GM19395 (cell line): ENCODE measurements around the gene NEDD4L.
"Not testable (repeated sequence)": the region's sequence is repeated elsewhere in the genome, so short reads cannot be mapped to it uniquely, and the experiment has no call there.

ENCODE experiments used
- ATAC-seq: cut with Tn5 transposase; IDR thresholded peaks from one replicate; pipeline ENCODE4 v1.9.1; 2021; ENCODE audit warnings: mild to moderate bottlenecking, moderate library complexity; ENCODE audit not compliant: unreplicated experiment

The NEDD4L gene

DNA sequence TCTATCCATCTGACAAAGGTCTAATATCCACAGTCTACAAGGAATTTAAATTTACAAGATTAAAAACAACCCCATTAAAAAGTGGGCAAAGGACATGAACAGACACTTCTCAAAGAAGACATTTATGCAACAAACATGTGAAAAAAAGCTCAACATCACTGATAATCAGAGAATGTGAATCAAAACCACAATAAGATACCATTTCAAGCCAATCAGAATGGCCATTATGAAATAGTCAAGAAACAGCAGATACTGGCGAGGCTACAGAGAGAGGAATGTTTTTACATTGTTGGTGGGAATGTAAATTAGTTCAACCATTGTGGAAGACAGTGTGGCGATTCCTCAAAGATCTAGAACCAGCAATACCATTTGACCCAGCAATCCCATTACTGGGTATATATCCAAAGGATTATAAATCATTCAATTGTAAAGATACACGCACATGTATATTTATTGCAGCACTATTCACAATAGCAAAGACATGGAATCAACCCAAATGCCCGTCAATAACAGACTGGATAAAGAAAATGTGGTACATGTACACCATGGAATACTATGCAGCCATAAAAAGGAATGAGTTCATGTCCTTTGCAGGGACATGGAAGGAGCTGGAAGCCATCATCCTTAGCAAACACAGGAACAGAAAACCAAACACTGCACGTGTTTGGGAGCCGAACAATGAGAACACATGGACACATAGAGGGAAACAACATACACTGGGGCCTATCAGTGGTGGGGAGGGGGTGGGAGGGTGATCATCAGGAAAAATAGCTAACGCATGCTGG is 391.4 kb downstream of the NEDD4L start:
- not testable (repeated sequence) for ATAC-seq

DNA sequence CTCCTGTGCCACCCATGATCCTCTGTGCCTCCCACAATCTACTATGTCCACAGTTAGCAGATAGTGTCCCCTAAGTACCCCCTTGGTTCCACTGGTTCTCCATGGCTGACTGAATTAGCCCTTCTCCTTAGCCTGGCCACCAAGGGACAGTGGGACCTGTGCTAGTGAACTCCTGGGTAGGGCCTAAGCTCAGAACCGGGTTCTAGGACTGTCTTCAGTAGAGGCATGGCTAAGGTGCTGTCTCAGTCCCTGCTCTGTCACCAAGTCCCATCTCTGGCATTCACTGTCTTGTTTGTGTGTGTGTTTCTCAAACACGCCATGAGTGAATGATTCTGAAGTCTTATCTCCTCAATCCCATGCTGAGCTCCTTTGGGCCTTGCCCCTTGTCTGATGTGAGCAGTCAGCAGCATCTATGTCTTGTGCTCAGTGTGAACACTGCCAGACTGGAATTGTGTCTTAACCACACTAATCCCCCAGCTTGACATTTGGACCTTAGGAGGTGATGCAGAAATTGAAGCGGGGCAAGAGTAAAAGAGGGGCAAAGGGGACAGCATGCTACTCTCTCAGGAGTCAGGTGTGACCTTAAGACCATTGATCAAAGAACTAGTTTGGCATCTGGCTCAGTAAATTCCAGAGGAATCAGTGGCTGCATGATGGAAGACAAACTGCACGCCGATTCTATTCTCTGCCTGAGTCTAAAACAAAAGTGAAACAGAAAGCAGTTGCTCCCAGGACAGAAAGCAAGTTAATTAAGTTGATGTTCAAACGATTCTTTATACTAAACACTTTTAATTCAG is 394.3 kb downstream of the NEDD4L start:
- ATAC-seq, result no peak

DNA sequence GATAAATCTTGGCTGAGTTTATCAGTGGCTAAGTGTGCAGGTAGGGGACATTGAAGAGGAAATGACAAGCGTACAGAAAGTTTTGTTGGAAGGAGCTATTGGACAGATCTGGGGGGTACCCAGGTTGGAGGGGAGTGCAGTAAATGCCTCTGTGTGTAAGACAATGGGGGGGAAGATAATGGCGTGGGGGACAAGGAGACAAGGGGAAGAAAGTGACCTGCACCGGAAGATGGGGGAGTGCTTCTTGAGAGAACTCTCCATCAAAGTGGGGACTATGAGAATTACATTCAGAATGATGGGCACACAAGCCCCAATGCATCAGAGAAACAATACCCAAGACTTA is 394.9 kb downstream of the NEDD4L start:
- no peak for ATAC-seq

GRCh38 chr18:58443671-58444070 is 399.6 kb downstream of the NEDD4L start:
- ATAC-seq, result no peak

DNA sequence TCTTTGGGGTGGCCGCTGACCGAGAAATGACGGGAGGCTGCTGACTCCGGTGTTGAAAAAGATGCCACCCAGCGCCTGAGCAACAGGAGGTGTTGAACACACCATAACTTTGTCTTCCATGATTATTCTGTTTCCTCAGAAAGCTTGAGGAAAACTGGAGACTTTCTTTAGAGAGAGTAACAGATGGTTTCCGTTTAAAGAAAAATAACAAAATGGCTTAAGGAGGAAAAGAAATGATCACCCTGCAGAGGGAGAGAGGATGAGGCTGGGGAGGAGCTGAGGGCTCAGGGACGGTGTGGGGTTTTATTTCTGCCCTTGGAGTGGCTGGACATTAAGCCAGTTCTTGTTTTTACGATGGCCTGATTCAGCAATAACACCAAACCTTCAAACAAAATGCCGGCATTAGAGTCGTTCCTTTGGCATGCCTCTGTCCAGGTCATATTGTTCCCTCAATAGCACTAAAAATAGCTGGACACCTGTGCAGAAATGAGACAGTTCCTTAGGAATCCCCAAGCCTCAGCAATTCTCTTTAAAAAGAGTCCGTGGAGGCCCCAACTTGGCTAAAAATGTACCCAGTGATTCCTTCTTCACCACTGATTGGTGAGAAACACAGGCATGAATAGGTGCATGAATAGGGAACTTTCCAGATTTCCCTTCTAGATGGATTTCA is 402.5 kb downstream of the NEDD4L start:
- no peak for ATAC-seq

GRCh38 chr18:58447402-58448095 is 403.5 kb downstream of the NEDD4L start:
- ATAC-seq, result no peak

DNA sequence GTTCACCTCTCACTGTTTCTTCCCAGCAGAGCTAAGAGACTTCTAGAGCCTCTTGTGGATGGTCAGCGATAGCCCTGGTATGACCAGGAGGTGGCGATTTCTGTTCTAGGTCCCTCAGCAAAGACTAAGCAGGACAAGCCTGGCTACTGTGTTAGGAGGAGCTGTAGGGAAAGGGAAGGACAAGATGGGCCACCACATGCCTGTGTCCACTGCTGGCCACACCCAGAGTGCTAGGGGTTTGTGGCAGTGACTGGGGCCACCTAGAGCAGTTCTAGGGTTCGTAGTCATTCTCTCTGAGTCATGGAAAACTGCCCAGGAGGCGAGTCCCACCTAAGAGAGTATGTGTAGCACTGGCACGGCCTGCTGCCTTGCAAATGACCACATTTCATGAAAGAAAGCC is 405.4 kb downstream of the NEDD4L start:
- ATAC-seq, result no peak
